Kidney (tissue), 14 donors: Measurements from ENCODE around the gene MSI1. TPM values are rescaled to one million over a fixed set of nuclear protein-coding genes. Genes with fewer than 3 reads are reported as not detected.

ENCODE experiments used
- DNase-seq, 5 donors: peaks; one replicate each; pipeline ENCODE4 v3.0.0-alpha.2; 2013 to 2020
- FAIRE-seq: peaks from 2 replicates; lab custom pipeline; 2012; peaks lifted over from hg19 to GRCh38; lab: Jason Lieb, UNC
- H3K27ac ChIP-seq, 2 donors: one replicate each; pipeline ENCODE4 v1.7.0; 2013; ENCODE audit warnings: low read depth in 2 of 2, low read length in 2 of 2, inconsistent platforms in 1 of 2
- H3K27me3 ChIP-seq: one replicate; pipeline ENCODE4 v1.7.1; 2013; ENCODE audit warnings: low read length, inconsistent platforms; ENCODE audit not compliant: control insufficient read depth, insufficient read depth
- H3K36me3 ChIP-seq, 3 donors: one replicate each; pipeline versions ENCODE4 v1.7.0 to v1.7.1; 2013; ENCODE audit warnings: low read length in 3 of 3, control low read depth in 1 of 3, inconsistent platforms in 1 of 3; ENCODE audit not compliant: insufficient read depth in 3 of 3, control insufficient read depth in 2 of 3
- H3K4me1 ChIP-seq, 3 donors: one replicate each; pipeline versions ENCODE4 v1.7.0 to v1.7.1; 2013; ENCODE audit warnings: low read length in 3 of 3, inconsistent platforms in 1 of 3, low read depth in 1 of 3; ENCODE audit not compliant: control insufficient read depth in 2 of 3, insufficient read depth in 2 of 3
- H3K4me3 ChIP-seq, 3 donors: one replicate each; pipeline versions ENCODE4 v1.7.0 to v1.8.1; 2013; ENCODE audit warnings: low read length in 3 of 3, control low read depth in 1 of 3, inconsistent platforms in 1 of 3
- H3K9ac ChIP-seq, 3 donors: one replicate each; pipeline versions ENCODE4 v1.7.0 to v1.7.1; 2013; ENCODE audit warnings: low read length in 3 of 3, control low read depth in 1 of 3, inconsistent platforms in 1 of 3
- H3K9me3 ChIP-seq, 3 donors: one replicate each; pipeline versions ENCODE4 v1.7.0 to v1.7.1; 2013; ENCODE audit warnings: low read length in 3 of 3, control low read depth in 1 of 3, inconsistent platforms in 1 of 3; ENCODE audit not compliant: control insufficient read depth in 2 of 3, insufficient read depth in 1 of 3
- CTCF ChIP-seq: IDR thresholded peaks from 3 replicates; pipeline ENCODE4 v1.5.1; 2012; ENCODE audit warnings: mild to moderate bottlenecking, moderate library complexity, borderline replicate concordance; ENCODE audit not compliant: insufficient read depth; ENCODE audit errors: extremely low read depth
- intact Hi-C: fragments of 100-400 bp; cut with DNase I; formaldehyde crosslinking; loops from one replicate; pipeline ENCODE4 v1.11.1; 2022
- polyA plus RNA-seq: library from polyadenylated mRNA; stranded (reverse); fragments of 350-450 nt; fragmentation: Illumina TruSeq; extraction: RNeasy Lipid Tissue Mini Kit (QIAGEN cat#74804); gene quantifications from one replicate; pipeline ENCODE4 v1.2.3, GENCODE V29; 2014; ENCODE audit warnings: low read depth, low replicate concordance; ENCODE audit not compliant: insufficient read depth
- total RNA-seq: library from RNA; stranded (reverse); fragmentation: NEBNext Ultra II Directional; extraction: Animal tissue kit (Norgen Biotek cat#: 25700); gene quantifications from one replicate; pipeline ENCODE4 v1.2.1, GENCODE V29; 2021
- donor health status: control.
- donor health status: control.
- donor health status: control.
- donor health status: control.
- donor health status: control.
- donor health status: DM: yes; HTN: yes; CAD: no.
- donor health status: Normal renal cell carcinoma (clear cell type).

The MSI1 gene
- total and polyA plus RNA-seq, 2 donors from 2014 or later, result 0.80 to 1.3 TPM

DNA sequence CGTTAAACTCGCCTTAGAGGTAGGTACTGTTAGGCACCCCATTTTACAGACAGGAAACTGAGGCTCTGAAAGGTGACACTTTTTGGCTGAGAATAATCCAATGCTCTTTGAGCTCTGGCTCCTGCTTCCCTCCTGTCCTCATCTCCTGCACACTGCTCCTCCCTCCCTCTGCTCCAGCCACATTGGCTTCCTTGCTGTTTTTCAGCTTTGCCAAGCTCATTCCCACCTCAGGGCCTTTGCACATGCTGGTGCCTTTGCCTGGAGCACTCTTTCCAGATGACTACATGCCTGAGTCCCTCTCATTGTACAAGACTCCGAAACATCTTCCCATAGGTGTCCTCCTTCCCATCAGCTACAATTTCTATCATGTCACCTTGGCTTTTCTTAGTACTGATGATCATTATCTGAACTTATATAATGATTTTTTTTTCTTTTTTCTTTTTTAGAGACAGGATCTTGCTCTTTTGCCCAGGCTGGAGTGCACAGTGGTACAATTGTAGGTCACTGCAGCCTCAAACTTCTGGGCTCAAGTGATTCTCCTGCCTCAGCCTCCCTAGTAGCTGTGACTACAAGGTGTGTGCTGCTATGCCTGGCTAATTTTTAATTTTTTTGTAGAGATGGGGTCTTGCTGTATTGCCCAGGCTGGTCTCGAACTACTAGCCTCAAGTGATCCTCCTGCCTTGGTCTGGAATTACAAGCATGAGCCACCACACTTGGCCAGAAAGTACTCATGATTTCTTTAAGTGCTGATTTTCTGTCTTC is 15.2 kb downstream of the MSI1 start:
- intact Hi-C loops, result no loop called here
- Histone ChIP-seq H3K9ac (no peak overlapping the region), H3K9me3 (no peaks in the 10 kb centered on the region), H3K27me3 (no peaks in the 10 kb centered on the region), H3K4me3 (no peak overlapping the region), H3K27ac (no peak overlapping the region), H3K4me1 (no peaks in the 10 kb centered on the region), H3K36me3 (peaks cover 0 to 2% (median 0%) of the 10 kb centered on the region in 3 donors)
- DNase-seq (no peak), FAIRE-seq (no peak)
- no peak for TF ChIP-seq CTCF

DNA sequence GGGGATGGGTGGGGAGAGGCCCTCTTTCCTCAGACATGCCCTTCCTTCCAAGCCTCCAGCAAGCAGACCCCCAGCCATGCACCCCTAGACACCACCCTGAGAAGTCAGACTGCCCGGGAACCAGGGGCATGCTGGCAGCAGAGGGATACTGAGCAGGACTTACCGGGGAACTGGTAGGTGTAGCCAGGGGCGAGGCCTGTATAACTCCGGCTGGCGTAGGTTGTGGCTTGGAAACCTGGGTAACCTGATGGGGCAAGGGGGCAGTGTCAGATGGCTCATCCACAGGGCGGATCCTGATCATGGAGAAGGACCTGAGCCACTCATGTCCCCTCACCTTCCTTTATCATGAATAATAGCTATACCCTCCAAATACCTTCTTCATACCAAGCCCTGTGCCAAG is 15.8 kb downstream of the MSI1 start:
- intact Hi-C loops, result no loop called here
- DNase-seq, result peak in 1 of 5 donors; percentile 60
- FAIRE-seq, result no peak
- H3K9me3 ChIP-seq, result no peaks in the 10 kb centered on the region
- no peak overlapping the region for H3K9ac ChIP-seq
- peaks cover 0 to 2% (median 0%) of the 10 kb centered on the region in 3 donors for H3K36me3 ChIP-seq
- TF ChIP-seq CTCF, result no peak
- no peaks in the 10 kb centered on the region for H3K27me3 ChIP-seq
- H3K4me1 ChIP-seq, result no peaks in the 10 kb centered on the region
- no peak overlapping the region for H3K27ac ChIP-seq
- no peak overlapping the region for H3K4me3 ChIP-seq

DNA sequence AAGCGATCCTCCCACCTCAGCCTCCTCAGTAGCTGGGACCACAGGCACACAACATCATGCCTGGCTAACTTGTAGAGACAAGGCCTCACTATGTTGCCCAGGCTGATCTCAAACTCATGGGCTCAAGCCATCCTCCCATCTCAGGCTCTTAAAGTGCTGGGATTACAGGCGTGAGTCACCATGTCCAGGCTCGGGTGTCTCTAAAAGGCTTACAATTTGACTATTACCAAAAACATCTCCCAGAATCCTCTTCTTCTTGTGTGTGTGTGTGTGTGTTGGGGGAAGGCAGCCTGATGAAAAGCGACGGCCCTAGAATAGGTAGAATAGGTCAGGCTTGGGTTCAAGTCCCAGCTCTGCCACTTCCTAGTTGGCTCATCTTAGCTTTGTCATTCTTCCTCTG is 16.8 kb downstream of the MSI1 start:
- no peaks in the 10 kb centered on the region for H3K9me3 ChIP-seq
- H3K9ac ChIP-seq, result no peak overlapping the region
- DNase-seq (no peak), FAIRE-seq (no peak)
- no peak for TF ChIP-seq CTCF
- no peaks in the 10 kb centered on the region for H3K4me1 ChIP-seq
- intact Hi-C loops, result no loop called here
- H3K27ac ChIP-seq, result no peak overlapping the region
- no peak overlapping the region for H3K4me3 ChIP-seq
- no peaks in the 10 kb centered on the region for H3K36me3 ChIP-seq
- H3K27me3 ChIP-seq, result no peaks in the 10 kb centered on the region
